ENCODE measurements around the gene LHB.

LHB gene

DNA sequence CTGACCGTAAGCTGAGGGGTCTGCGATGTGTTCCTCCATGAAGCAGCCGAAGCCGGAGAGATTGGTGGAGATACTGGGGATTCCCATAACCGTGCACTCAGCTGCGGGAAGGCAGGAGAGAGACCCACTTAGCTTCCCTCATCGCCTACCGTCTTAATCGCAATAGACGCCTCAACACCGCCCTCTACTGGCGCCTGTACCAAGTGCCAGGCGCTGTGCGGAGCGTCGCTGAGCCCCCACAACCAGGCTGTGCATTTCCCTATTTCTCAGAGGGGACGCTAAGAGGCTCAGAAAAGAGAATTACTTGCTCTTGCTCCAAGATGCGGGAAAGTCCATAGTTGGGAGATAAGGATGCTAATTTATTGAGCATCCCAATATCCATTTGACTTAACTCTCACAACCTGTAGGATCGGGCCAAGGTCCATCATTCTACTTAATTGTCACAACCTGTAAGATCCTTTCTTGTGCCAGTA lies 45.9 kb downstream of the LHB start:
- peak; percentile 89 for DNase-seq

DNA sequence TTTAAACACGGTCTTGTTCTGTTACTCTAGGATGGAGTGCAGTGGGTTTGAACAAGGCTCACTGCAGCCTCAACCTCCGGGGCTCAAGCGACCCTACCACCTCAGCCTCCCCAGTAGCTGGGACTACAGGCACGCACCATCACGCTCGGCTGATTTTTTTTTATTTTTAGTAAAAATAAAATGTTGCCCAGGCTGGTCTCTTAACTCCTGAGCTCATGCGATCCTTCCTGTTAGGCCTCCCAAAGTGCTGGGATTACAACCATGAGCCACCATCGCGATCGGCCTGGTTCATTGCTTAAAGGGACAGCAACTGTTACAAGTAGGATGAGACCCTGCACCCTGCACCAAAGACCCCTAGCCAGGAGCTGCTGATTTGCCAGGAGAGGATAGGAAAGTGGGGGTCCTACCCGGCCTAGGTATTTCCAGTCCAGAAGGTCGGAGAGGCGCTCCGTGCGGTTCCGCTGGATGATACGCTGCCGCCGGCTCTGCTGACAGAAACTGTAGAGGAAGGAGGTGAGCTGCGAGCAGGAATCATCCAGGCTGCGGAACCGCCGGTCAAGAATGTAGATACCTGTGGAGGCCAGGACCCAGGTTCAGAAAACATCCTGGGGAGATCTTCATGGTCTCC lies 46.6 kb downstream of the LHB start:
- DNase-seq, result no peak

DNA sequence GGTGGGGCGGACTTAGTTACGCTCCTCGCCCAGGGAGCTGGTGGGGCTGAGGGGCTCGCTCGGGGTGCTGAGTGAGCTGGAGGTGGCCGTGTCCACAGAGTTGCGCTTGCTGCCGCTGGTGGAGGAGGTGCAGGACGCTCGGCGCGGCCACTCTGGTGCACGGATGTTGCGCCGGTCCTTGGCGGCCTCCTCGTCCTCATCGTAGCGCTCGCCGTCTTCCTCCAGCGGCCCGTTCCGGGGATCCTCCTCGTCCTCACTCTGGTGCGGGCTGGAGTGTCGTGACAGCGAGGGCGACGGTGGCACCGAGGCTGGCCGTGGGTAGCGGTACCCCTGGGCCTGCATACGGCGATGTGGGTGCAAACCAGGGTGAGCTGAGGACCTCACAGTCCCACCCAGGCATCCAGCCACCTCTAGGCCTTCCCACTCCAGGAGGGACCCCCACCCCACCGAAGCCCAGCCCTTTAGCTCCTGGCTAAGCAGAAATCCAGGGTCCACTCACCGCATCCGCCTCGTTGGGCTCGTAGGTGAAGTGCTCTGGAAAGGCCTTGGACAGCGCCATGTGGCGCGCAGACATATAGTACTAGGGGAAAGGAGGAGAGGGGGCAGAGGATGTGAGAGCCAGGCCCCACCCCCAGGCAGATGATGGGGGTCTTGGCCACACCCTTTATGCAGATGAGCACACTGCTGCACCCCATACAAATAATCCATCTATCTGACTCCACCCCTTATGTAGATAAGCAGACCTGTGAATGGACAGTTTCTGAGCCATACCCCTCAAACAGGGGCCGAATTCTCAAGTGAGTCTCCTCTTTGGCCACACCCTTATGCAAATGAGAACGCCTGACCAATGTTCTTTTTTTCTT lies 47.4 kb downstream of the LHB start:
- no peak for DNase-seq

DNA sequence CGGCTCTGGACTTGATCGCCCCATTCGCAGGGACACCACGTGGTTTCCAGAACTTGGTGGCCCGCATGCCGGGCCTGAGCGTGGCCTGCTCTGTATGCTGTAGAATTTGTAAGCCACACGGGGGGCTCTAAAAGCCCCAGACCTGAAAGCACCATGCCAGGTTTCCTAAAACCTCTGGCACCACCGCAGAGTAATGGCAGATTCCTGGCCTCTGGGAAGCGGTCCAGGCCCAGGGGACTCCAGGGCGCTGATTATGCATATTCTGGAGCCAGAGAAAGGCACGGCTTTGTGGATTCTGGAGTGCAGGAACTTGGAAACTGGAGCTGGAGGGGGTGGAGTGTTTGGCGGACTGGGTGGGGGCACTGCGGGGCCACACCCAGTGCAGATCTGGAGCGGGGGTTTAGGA lies 48.1 kb downstream of the LHB start:
- no peak for DNase-seq

DNA sequence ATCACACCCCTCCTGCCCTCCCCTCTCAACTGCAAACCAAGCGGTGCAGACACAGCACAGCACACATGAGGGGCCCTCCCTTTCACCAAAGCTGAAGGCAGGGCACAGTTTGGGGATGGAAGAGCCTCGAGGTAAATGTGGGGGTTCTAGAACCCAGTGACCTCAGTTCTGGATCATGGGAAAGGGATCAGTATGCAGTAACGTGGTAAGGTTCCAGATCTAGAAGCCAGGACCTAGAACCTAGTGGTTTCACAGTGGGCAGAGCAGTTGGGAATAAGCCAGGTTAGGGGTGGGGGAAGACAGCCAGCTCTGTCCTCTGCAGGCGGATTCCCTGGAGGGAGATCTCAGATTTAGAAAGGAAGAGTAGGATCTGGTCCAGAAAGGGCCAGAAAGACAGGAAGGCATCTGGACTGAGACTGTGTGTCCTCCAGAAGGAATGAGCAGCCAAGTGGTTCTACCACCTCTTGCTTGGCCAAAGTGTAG lies 48.7 kb downstream of the LHB start:
- DNase-seq, result no peak

DNA sequence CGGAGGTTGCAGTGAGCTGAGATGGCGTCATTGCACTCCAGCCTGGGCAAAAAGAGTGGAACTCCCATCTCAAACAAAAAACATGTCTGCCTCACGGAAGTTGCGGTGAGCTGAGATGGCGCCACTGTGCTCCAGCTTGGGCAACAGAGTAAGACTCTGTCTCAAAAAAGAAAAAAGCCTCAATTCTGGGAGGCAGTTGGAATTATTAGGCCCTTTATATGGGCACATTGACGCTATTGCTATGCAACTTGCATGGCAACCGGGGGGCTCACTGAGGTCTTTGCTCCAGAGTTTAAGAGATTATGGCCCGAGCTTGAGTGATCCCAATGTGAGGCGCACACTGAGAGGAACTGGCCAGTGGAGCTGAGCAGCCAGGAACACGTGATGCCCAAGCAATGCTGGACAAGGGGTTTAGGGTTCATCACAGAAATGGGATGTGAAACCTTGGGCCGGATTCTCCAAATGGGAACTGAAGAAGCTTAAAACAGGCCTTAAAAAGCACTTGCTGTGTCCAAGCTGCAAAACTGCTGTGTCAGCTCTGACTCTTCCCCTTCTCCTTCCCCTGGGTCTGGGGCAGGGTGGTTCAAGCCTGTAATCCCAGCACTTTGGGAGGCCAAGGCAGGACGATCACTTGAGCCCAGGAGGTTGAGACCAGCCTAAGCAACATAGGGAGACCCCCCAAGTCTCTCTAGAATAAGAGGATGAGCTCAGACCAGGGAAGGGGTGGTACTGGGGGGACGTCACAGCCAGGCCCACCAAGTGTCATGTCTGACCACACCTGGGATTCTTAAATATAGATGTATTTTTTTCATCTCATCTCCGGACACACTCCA lies 49.3 kb downstream of the LHB start:
- DNase-seq, result no peak

DNA sequence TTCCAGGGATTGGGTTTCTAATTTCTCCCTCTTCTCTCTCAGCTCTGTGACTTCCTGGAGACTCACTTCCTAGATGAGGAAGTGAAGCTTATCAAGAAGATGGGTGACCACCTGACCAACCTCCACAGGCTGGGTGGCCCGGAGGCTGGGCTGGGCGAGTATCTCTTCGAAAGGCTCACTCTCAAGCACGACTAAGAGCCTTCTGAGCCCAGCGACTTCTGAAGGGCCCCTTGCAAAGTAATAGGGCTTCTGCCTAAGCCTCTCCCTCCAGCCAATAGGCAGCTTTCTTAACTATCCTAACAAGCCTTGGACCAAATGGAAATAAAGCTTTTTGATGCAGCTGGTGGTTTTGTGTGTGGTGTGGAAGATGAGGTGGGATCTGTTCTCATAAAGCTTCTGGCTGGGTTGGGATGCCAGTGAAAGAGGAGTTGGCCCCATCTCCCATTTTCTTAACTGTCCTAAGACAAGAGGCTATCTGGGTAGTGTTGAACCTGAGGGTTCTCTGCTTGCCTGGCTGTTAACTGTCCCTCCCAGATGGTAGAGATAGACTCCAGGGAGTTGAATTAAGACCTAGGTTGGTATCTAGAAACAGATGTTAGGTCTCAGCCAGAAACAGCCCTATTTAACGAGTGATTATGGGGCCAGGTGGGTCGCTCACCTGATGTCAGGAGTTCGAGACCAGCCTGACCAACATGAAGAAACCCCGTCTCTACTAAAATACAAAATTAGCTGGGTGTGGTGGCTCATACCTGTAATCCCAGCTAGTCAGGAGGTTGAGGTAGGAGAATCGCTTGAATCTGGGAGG lies 50.1 kb downstream of the LHB start:
- DNase-seq, result no peak
